ENCODE measurements around the gene GPC6.

Gene GPC6

GRCh38 chr13:94387047-94387446 is 1160.4 kb downstream of the GPC6 start:
- H3K27ac ChIP-seq = no peak overlapping the region
- no peak for TF ChIP-seq CTCF (conservative IDR thresholded peaks at IDR 0.05)

- no peak for TF ChIP-seq CTCF (conservative IDR thresholded peaks at IDR 0.05)
- H3K27ac ChIP-seq = no peak overlapping the region
Measured at GRCh38 chr13:94389604-94390351, 1163.2 kb downstream of the GPC6 start.

GRCh38 chr13:94390881-94391280 is 1164.3 kb downstream of the GPC6 start:
- H3K27ac ChIP-seq = no peak overlapping the region
- no peak for TF ChIP-seq CTCF (conservative IDR thresholded peaks at IDR 0.05)

- H3K27ac ChIP-seq = no peak overlapping the region
- no peak for TF ChIP-seq CTCF (conservative IDR thresholded peaks at IDR 0.05)
Measured at GRCh38 chr13:94394723-94395122, 1168.1 kb downstream of the GPC6 start.

- H3K27ac ChIP-seq = no peak overlapping the region
- no peak for TF ChIP-seq CTCF (conservative IDR thresholded peaks at IDR 0.05)
Measured at GRCh38 chr13:94395860-94396259, 1169.3 kb downstream of the GPC6 start.

GRCh38 chr13:94399812-94400211 is 1173.2 kb downstream of the GPC6 start:
- H3K27ac ChIP-seq = no peak overlapping the region
- no peak for TF ChIP-seq CTCF (conservative IDR thresholded peaks at IDR 0.05)

GRCh38 chr13:94400874-94401273 is 1174.3 kb downstream of the GPC6 start:
- H3K27ac ChIP-seq = no peak overlapping the region
- no peak for TF ChIP-seq CTCF (conservative IDR thresholded peaks at IDR 0.05)
